OCI-LY7 (cell line): ENCODE measurements around the gene TCEANC2.

Experiments used
- EZH2phosphoT487 ChIP-seq: fragments of 200-600 bp; sonication (generic); IDR thresholded peaks from 2 replicates; pipeline ENCODE4 v1.6.1; 2018; ENCODE audit warnings: low read depth, borderline replicate concordance, mild to moderate bottlenecking, mixed run types, antibody characterized with exemption, low read length, moderate library complexity, mixed read lengths
- TF ChIP-seq, protein P1 (sequence below): fragments of 200-600 bp; sonication (generic); conservative IDR thresholded peaks from 2 replicates; pipeline ENCODE4 v1.5.1; 2014; ENCODE audit warnings: mild to moderate bottlenecking, antibody characterized with exemption, low read length, moderate library complexity, mixed read lengths

GRCh38 chr1:54103414-54103813 is 50.0 kb downstream of the TCEANC2 start:
- TF ChIP-seq, protein P1, sequence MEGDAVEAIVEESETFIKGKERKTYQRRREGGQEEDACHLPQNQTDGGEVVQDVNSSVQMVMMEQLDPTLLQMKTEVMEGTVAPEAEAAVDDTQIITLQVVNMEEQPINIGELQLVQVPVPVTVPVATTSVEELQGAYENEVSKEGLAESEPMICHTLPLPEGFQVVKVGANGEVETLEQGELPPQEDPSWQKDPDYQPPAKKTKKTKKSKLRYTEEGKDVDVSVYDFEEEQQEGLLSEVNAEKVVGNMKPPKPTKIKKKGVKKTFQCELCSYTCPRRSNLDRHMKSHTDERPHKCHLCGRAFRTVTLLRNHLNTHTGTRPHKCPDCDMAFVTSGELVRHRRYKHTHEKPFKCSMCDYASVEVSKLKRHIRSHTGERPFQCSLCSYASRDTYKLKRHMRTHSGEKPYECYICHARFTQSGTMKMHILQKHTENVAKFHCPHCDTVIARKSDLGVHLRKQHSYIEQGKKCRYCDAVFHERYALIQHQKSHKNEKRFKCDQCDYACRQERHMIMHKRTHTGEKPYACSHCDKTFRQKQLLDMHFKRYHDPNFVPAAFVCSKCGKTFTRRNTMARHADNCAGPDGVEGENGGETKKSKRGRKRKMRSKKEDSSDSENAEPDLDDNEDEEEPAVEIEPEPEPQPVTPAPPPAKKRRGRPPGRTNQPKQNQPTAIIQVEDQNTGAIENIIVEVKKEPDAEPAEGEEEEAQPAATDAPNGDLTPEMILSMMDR = no peak
- no peak for TF ChIP-seq EZH2phosphoT487
